ENCODE data around the gene TPRA1.

TPRA1 gene

DNA sequence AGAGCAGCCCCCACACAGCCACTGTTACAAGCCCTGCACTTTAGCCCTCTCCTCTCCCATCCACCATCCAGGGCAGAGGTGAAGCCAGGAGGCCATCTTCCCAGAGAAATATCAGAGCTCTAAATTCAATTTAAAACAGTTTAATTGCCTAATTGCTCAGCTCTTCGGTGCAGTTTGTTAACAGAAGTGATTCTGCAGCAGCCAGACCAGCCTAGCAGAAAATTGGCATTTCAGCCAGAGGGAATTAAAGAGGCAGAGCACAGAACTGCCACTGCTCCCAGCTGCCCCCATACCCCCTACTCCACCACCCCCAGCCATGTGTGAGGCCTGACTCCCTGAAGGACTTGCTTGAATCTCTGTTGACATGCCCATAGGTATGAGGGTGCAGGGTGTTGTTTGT, 38.5 kb downstream of the TPRA1 start:
- DNase-seq = no peak

DNA sequence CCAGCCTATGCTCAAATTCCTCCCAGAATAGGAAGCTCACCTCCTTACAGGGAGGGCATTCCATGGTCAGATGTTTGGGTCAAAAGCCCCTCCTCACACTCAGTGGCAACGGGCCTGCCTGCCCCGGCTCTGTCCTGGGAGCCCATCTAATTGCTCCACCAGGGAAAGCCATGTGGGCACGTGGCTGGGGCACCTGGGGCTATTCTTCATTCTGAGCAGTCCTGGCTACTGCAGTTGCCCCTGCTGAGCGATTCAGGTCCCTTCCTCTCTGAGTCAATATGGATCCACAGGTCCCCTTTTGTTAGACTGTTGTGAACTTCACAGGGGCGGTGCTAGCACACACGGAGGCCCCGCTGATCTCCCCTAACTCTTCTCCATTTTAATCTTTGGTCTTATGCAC, 39.4 kb downstream of the TPRA1 start:
- DNase-seq = no peak

DNA sequence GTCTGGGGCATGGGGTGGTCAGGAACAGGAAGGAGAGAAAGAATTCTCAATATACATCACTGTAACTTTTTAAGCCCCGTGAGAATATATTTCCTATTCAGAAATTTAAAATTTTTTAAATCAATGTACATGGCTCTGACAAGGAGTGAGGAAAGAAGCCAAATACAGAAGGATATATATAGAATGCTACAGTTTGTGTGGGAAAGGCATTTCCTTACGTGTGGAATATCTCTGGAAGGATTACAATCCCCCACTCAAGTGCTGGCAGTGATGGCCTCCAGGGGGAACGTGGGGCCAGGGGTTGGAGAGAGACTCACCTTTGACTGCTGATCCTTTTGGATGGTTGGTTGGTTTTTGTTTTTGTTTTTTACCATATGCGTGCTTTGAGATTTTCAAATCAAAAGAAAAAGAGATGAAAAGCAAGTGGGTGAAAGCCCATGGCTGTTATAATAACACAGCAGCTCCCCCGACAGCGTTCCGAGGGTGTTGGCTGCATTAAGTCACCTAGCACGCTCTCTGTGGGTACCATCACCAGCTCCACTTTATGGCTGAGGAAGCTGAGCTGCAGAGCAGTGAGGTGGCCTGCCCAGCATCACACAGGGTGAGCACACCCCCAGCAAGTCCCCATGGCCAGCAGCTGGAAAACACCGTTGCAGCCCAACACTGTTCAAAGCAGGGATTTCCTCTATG, 39.9 kb downstream of the TPRA1 start:
- no peak for DNase-seq

DNA sequence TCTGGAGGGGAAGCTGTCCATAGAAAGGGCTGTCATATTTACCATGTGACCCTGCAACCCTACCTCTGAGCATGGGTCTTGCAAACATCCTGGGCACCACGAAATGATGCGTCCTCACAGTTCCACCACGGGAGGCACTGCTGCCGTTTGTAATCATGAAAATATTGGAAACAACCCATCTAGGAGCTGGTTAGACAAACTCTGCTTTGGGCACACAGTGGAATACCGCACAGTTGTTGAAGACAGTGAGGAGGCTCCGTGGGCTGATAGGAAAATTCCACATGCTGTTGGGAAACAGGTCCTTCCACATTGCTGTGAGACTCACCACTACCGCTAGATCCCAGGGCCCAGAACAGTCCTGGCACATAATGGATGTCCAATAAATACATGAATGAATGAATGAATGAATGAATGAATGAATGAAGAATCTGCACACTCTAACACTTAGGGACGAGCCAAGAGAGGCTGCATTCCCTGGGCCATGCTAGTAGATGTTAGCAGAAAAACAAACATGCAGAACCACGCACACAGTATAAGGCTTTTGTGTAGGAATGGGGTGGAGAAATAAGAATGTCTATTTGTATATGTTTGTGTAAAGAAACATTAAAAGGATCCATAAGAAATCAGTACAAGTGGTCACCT, 40.6 kb downstream of the TPRA1 start:
- DNase-seq = no peak

DNA sequence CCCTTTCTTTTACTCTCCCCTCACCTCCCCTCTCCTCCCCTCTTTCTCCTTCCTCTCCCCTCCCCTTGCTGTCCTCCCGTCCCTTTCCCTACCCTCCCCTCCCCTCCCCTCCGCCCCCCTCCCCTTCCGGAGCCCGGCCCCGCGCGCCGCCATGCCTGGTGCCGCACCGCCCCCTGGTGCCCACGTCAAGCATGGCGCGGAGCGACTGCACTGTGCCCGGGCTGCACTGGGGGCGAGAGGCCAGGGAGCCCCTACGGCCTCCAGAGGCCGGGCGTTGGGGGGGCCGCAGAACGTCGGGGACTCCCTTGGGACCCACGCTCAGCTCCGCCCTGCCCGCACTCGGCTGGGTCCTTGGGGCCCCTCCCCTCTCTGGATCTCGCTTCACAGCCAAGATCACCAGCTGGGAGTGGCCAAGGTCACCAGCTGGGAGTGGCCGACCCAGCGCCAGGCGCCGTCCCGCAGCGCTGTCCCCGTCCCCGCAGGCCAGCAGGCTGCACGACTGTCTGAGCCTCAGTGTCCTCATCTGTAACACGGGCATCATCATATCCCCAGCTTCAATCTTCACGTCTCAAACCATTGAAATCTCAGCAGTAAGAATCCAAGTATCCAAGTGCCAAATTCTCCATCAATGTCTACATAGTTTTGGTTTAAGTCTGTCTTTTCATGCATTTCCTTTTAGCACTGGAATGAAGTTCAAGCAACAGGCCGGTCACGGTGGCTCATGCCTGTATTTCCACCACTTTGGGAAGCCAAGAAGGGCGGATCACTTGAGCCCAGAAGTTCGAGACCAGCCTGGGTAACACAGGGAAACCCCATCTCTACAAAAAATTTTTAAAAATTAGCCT, 42.5 kb downstream of the TPRA1 start:
- DNase-seq = peak; percentile 75

DNA sequence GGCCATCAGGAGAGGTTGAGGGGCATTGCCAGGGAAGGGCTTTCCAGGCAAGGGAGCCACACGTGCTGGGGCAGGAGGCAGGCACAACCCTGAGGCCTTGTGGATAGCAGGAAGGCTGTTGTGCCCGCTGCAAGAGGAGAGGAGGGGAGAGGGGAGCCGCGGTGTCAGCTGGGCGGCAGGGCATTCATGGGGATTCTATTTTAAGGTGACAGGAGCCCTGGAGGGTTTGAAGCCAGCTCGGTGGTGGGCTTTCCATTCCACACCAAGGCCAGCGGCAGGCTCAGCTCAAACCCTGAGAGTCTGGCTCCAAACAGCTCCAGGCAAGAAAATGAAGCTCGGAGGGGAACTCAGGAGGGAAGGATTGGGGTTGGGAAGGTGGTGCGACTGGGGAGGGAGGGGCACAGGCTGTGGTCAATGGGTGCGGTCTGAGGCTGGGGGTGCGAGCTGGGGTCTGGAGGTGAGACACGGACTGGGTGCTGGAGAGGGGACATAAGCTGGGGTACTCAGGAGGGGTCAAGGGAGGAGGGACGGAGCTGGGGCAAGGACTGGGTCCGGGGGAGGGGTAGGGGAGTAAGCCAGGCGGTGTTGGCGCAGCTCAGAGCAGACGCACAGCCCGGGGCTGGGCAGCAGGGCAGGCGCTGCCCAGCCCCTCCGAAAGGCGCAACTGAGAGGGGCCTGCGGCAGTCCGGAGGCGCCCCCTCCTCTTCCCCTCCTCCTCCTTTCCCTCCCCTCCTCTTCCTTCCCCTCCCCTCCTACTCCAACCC, 43.4 kb downstream of the TPRA1 start:
- no peak for DNase-seq

DNA sequence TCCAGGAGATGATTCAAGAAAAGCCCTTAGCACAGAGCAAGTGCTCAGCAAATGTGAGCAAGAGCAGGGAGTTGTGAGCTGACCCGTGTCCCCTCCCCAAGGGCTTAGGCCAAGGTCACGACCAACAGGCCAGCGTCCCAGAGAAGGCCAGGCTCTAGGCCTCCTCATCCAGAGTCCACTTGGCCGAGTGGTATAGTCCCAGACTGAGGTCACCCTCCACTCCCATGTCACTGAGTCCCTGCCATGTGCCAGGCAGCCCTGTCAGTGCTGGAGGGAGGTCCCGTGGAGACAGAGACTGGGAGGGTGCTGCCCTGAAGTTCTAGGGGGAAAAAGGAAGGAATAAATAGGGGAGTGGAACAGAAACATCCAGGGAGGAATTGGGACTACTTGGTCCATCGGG, 44.0 kb downstream of the TPRA1 start:
- DNase-seq = no peak

DNA sequence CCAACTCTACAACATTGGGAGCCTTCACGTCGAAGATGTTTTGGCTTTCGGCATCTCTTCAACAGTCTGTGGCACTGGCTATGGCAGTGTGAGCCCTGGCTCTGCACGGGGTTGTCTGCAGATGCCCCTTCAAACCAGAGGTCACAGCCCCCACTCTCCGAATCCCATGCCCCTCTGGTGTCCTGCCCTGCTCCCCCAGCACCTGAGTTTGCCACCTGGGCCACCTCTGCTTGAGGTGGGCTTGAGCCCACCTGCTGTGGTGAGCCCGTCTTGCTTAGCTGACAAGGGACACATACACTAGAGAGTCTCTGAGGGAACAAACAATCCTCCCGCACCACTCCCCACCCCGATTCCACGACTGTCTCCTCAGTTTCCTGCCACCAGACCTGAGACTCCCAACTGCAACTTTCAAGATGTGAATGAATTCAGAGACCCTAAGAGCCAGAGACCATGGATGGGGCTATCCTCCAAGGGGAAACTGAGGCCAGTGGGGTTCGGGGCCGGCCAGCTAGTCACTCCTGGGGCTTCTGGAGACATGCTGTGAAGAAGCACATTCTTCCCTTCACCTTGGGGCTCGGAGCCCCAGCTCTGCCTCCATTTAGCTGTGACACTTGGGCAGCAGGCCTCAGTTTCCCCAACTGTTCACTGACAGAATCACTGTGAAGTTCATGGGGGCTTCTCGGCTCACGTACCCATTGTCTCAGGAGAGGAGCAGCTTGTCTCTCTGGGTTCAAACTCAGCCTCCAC, 44.6 kb downstream of the TPRA1 start:
- DNase-seq = no peak

DNA sequence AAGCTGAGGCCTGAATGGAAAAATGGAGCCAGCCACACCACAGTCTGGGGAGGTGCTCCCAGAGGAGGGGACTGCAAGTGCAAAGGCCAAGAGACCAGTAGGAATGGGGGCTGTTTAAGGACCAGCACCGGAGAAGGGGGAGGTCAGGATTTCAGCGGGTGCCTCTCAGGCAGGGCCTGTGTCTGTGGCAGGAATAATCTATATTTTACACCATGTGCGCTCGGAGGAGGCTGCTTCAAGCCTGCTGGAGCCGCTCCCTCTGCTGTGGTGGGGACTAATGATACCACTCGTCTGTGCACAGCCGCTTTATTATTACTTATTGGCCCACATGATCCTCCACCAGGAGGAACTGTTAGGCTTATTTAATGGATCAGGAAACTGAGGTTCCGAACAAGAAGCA, 45.3 kb downstream of the TPRA1 start:
- no peak for DNase-seq

DNA sequence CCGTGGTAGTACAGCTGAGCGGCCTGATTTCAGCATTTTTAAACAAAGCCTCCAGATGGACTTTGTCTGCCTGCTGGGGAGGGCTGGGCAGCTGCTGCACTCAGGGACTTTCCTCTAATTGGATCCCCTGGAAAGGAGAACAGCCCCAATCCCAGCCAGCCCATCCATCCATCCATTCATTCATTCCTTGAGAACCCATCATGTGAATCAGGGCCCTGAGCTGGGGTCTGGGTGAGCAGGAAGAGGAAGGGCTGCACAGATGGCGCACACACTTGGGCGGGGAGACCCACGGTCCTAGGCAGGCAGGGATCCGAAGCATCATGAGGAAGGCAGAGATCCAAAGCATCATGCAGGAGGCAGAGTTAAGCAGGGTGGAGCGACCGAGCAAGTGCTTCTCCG, 45.7 kb downstream of the TPRA1 start:
- no peak for DNase-seq

DNA sequence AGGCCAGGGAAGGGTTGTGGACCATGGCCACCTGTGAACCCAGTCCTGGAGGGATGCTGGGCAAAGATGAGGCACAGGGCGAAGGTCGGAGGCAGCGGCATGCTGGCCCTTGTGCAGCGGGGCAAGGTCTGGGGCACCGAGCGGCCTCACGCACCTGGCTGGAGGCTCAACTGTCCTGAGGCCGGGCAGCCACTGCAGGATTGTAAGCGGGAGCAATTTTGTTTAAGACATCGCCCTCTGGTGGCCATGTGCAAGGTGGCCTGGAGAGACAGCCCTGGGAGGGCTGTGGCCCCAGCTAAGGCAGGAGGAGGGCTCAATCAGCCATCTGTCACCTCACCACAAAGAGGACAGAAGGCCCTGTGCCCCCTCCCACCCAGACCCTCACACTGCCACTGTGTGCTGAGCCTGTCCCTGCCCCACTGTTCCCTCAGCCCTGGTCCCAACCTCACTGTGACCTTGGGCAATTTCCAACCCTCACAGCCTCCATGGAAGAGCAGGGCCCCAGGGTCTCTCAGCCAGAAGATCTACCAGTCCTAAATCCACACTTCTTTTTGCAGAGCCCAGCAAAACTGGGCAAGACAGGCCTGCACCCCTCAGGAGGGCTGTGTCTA, 46.2 kb downstream of the TPRA1 start:
- peak; percentile 84 for DNase-seq

DNA sequence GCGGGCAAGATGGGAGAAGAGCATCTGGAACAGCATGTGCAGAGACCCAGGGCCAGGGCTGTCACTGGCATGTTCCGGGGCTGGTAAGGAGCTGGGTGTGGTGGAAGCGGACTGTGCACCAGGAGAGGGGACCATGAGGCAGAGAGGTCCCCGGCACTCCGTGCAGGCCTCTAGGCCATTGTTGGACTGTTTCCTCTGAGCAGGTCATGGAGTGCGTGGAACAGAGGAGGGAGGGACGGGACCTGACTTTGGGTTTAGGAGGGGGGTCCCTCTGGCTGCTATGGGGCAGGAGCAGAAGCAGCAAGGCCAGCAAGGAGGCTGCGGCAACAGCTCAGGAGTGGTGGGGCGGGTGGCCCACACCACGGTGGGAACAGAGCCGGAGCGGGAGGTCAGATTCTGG, 47.1 kb downstream of the TPRA1 start:
- DNase-seq = no peak

DNA sequence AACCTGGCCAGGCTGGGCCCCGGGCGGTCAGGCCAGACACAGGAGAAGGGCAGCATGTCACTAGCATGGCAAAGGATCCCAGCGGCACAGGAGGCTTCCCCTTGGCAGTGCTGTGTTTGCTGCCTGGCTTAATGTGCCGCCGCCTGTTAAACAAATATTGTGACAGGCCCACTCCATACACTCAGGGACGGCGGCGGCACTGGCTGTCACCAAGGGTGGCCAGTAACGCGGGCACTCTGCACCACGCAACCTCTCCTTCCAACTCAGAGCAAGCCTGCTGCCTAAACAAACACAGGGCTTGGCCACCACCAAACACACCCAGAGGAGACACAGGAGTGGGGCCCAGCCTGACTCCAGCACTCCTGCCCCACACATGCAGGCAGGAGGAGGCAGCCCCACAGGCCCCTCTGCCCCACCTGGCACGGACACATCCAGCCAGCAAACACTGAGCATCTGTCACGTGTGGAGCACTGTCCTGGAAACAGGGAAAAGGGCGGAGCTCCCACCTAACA, 48.0 kb downstream of the TPRA1 start:
- DNase-seq = no peak

DNA sequence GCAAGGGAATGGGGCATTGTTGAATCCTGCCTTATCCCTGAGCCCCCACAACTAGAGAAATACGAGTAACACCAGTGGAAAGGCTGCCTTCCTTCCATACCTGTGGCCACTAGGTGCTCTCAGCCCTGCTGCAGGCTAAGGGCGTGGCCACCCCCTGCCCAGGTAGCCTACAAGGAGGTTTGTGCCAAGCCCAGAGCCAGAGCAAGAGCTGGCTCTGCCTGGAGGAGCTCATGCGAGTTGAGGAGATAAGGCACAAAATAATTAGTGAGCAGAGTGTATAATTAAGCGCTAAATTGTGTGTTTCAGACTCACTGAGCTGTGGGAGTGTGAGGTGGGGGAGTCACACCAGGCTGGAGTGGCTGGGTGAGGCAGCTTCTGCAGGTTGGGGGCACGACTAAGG, 49.2 kb downstream of the TPRA1 start:
- DNase-seq = no peak

DNA sequence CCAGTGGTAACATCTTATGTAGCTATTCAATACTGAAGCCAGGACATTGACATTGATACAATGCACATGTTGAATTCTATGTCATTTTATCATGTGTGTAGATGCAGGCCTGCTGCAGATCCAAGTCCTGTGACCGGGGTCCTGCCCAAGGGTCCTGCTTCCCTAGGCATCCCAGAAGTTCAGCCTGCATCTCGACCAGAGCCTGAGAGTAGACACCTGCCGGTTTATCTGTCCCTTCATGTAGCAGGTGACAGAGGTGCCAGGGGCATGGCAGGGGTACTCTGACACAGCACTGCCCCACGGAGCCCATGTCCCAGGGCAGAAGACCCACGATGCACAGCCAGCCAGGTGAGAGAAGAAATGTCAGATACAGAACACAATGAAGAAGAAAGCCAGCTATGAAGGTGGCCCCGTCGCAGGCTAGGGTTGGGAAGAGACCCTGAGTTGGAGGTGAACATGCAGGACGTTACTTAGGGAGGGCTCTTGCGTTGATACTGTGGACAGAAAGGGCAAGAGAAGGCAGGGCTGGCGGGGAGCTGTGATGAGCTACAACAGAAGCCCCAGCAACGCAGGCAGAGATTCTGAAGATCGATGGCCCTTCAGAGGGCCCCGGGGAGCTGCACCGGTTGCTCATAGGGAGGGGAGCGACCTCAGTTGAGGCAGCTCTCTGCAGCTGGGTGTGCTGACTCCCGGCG, 51.0 kb downstream of the TPRA1 start:
- DNase-seq = no peak

DNA sequence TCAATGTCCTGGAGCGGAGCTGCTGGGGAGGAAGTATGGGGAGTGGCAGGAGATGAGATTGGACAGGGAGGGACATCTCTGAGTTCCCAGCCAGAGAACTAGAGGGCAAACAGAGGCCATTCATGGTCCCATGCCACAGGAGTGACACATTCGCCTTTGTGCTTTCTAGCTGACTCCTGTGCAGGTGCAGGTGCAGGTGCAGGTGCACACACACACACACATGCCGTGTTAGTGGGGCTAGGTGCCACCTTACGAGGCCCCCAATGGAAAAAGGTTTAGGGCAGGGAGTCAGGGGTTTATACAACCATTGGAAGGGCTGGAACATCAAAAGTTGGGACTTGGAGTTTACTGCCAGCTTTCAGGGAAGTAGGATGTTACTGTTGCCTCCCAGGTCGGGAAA, 52.0 kb downstream of the TPRA1 start:
- DNase-seq = no peak

DNA sequence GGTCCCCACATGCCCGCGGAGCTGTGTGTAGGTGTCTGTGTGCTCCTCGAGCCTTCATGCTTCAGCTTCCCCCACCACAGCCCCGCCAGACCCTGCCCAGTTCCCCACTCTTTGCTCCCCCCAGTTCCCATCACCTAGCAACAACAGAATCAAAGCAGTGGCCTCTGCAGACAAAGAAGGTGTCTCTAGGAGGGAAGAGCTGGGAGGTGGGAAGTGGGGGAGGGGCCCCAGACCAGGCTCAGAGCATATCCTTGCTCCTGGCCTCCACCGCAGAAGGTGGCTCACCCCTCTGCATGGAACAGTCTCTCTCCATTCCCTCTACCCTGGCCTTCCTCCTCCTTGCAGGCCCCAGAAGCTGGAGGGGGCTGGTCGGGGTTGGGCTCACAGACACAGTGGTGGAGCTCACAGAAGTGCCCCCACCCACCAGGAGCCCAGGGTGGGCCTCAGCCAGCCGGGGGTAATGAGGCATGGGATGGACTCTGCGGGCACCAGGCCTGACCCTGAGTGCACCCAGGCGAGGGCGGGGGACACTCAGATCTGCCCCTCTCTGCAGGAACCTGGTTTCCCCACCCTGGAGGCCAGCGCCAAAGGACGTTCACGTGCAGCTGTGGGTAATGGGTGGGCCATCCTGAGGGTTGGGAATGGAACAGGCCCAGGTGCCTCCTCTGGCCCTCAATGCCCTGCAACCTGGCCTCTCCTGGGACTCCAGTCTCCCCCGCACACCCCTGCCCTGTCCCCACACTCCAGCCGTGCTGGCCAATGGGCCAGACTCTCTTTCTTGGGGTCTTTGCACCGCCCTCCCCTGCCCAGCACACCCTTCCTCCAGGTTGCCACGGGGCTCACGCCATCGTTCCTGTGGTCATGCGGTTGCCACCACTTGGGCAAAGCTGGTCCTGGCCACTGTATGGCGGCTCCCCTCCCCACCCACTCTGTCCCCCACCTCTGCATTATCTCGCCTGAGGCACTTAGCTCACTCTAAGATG, 53.4 kb downstream of the TPRA1 start:
- no peak for DNase-seq

DNA sequence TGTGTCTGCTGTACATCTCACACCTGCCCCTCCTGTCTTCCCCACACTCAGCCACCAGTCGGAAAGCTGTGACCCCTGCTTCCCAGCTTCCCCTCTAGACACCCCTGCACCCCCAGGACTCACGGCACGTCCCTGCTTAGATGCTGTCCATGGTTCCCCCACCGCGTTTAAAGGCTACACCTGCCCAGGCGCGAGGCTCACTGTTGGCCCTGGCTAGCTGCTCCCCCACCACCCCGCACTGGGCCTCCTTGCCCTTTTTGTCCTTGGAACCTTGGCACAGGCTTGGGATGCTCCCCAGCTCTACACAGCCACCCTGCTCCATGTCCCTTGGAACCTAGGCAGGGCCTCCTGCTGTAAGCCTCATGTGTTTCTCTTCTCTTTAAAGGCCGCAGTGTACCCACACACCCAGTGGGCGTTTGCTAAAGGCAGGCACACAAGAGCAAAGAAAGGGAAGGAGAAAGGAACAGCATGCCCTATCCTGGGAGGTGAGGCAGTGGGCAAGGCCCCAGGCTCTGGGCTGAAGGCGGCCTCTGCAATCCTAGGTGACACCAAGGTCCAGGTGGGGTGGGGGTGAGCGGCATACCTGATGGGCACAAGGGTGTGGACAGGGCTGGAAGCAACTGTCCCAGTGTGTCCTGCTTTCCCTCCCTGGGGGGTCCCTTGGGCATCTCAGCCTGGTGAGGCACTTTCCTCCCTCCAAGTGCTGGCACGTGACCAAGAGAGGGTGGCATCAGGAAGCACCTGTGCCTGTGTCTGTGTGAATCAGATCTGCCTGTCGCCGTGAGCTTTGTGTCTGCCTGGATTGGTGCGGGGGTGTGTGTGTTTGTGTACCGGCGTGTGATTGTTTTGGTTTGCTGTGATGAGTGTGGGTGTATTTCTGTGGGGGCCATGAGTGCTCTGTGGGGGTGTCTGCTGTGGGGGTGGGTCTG, 54.4 kb downstream of the TPRA1 start:
- no peak for DNase-seq
